BJ (cell line): ENCODE results near the gene CTNND2. TPM values are rescaled to one million over a fixed set of nuclear protein-coding genes. Genes with fewer than 3 reads are reported as not detected.

Source experiments
- CTCF ChIA-PET: fragments of 350-600 bp; formaldehyde crosslinking; extraction: SDS; loops from one replicate; lab custom pipeline; 2021; ENCODE audit warnings: antibody characterized with exemption, inconsistent platforms; lab: Yijun Ruan, JAX
- POLR2A ChIA-PET: fragments of 300-600 bp; sonication (Branson Sonifier 250); formaldehyde crosslinking; extraction: SDS; loops from one replicate; lab custom pipeline; 2021; ENCODE audit warnings: antibody characterized with exemption; lab: Charles Lee
- DNase-seq: peaks from one replicate; pipeline ENCODE4 v3.0.0-alpha.2; 2011; ENCODE audit warnings: low read depth
- H3K27me3 ChIP-seq: 2 replicates; pipeline ENCODE4 v1.6.0; 2011; ENCODE audit warnings: low read length; ENCODE audit not compliant: control insufficient read depth, insufficient read depth
- H3K36me3 ChIP-seq: 2 replicates; pipeline ENCODE4 v1.5.1; 2011; ENCODE audit warnings: low read length; ENCODE audit not compliant: control insufficient read depth, insufficient read depth
- H3K4me3 ChIP-seq: 2 replicates; pipeline ENCODE4 v1.5.1; 2011; ENCODE audit warnings: low read depth, mild to moderate bottlenecking, control low read depth, low read length
- polyA plus RNA-seq: library from polyadenylated mRNA; depleted of rRNA; stranded (reverse); fragments of >200 nt; gene quantifications from 2 replicates; pipeline ENCODE4 v1.2.3, GENCODE V29; 2011
- TF ChIP-seq, protein P1 (sequence below): IDR thresholded peaks from 2 replicates; pipeline ENCODE4 v1.5.1; 2011; ENCODE audit warnings: low read depth, mild to moderate bottlenecking, control low read depth, inconsistent platforms, low read length, moderate library complexity; ENCODE audit not compliant: insufficient read depth

Gene CTNND2
- polyA plus RNA-seq, 1 experiment: not detected

DNA sequence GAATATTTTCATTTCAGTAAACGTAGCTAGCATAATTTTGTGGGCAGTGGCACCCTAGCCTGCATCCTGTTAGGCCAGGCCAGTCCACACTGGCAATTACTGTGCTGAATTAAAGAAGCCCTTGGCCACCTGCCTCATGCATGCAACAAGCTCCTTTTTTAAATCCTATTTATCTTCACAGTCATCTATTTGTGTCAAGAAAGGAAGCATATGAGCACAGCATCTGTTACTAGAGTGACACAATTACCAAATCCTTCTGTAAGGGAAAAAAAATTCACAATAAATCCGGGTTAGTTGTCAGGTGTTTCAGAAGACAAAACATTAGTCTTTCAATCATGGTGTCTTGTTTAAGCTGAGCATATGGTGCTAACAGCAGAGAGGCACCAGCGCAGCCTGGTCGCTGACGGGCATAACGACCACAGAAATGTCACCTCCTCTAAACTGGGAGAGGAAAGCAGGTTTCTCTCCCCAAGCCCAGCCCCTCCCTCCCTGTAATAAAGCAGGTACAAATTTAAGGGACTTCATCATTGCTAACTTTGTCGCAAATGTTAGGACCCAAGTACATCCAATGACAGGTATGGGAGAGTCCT is 520.6 kb downstream of the CTNND2 start:
- no peak for DNase-seq
- ChIA-PET POLR2A (no interaction called here), CTCF (no interaction called here)
- Histone ChIP-seq H3K4me3 (no peak overlapping the region), H3K27me3 (peaks cover 4% of the 10 kb centered on the region; the same call in 1 of the 2 replicates), H3K36me3 (no peaks in the 10 kb centered on the region)
- TF ChIP-seq, protein P1, sequence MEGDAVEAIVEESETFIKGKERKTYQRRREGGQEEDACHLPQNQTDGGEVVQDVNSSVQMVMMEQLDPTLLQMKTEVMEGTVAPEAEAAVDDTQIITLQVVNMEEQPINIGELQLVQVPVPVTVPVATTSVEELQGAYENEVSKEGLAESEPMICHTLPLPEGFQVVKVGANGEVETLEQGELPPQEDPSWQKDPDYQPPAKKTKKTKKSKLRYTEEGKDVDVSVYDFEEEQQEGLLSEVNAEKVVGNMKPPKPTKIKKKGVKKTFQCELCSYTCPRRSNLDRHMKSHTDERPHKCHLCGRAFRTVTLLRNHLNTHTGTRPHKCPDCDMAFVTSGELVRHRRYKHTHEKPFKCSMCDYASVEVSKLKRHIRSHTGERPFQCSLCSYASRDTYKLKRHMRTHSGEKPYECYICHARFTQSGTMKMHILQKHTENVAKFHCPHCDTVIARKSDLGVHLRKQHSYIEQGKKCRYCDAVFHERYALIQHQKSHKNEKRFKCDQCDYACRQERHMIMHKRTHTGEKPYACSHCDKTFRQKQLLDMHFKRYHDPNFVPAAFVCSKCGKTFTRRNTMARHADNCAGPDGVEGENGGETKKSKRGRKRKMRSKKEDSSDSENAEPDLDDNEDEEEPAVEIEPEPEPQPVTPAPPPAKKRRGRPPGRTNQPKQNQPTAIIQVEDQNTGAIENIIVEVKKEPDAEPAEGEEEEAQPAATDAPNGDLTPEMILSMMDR: no peak

DNA sequence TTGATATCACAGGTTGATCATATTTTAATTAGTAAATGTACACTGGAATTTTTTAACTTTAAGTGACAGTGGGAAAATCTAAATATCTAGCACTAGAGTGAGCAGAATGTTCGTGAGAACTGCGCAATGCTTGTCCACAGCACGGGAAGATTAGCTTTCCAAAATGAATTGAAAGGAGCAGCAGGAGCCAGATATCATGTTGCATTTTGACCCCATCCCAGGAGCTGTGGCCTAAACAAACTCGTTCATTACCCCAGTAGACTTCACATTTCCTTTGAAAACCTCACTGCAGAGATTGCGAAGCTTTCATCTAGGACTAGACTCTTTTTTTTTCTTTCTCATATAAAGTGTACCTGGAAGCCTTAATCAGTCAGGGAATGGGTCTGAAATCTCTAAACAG is 525.8 kb downstream of the CTNND2 start:
- ChIA-PET POLR2A (no interaction called here), CTCF (no interaction called here)
- TF ChIP-seq, protein P1: no peak
- no peaks in the 10 kb centered on the region for H3K27me3 ChIP-seq
- H3K36me3 ChIP-seq: no peaks in the 10 kb centered on the region
- no peak for DNase-seq
- no peak overlapping the region for H3K4me3 ChIP-seq

DNA sequence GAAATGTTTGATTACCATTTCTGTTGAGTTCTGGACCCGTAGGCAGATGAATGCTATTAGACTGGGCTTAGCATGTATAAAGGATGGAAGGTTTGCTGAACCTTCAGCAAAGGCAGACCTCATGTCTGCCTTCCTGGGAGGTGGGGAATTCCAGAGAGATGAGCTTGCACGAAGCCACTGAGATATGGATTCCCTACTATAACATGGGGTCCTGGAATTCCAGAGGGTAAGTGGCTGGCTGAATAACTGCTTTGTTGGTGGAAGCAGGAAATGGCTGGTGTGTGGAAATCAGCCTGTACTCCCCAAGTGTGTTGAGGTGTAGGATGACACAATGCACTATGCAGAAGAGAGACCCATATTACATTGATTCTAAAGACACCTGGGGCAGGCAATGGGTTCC is 526.4 kb downstream of the CTNND2 start:
- TF ChIP-seq, protein P1: no peak

DNA sequence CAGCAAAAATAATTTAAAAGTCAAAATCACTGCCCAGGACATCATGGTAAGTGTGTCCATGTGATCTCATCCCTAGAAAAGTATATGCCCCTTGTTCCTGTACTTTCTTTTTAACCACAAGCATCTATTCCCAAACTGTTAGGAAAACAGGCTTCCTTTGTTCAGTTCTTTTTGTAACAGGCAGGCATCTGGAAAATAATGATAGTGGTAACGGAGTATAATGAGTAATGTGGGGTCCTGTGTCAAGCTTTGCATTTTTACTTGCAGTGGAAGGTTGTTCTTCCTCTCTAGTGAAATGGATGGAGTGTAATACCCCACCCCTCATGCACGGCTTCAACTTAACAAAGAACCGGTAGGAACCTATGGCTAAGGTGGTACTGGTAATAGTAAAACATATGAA is 532.1 kb downstream of the CTNND2 start:
- Histone ChIP-seq H3K4me3 (no peak overlapping the region), H3K36me3 (no peaks in the 10 kb centered on the region), H3K27me3 (no peaks in the 10 kb centered on the region)
- no peak for DNase-seq
- CTCF ChIA-PET: no interaction called here
- POLR2A ChIA-PET: no interaction called here
- TF ChIP-seq, protein P1: no peak

More for the DNA sequence above, 526.4 kb downstream of the CTNND2 start:
- Histone ChIP-seq H3K27me3 (no peaks in the 10 kb centered on the region), H3K36me3 (no peaks in the 10 kb centered on the region), H3K4me3 (no peak overlapping the region)
- DNase-seq: no peak
- CTCF ChIA-PET: no interaction called here
- POLR2A ChIA-PET: no interaction called here

DNA sequence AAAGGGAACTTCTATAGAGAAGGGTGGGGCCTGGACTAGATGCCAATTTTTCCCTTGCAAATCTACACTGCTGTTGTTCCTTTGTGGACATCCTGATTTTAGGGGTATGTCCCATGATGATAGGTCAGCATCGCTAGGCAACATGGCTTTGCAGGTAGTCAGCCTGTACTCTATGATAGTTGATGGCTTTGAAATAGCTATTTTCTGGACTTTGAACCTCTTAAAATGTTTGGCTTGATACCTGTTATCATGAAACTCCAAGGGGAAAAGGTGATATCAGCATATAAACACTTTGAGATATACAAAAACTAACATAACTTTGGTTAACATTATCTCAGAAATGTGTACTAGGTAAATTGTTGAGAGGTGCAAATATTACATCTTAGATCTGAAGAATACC is 533.2 kb downstream of the CTNND2 start:
- ChIA-PET POLR2A (no interaction called here), CTCF (no interaction called here)
- Histone ChIP-seq H3K27me3 (no peaks in the 10 kb centered on the region), H3K4me3 (no peak overlapping the region), H3K36me3 (no peaks in the 10 kb centered on the region)
- TF ChIP-seq, protein P1: no peak
- no peak for DNase-seq
